Liver (tissue), 3 donors: ENCODE data around the gene MYLIP.

Source experiments
- EGR1 ChIP-seq, 2 donors: IDR thresholded peaks; 2 replicates each; pipeline ENCODE4 v1.6.1; 2016 to 2018; ENCODE audit warnings: antibody characterized with exemption in 2 of 2, low read depth in 2 of 2
- FOXA1 ChIP-seq: IDR thresholded peaks from 2 replicates; pipeline ENCODE4 v1.6.1; 2016; ENCODE audit warnings: antibody characterized with exemption
- RAD21 ChIP-seq, 2 donors: IDR thresholded peaks; 2 replicates each; pipeline ENCODE4 v1.6.1; 2016; ENCODE audit warnings: antibody characterized with exemption in 2 of 2, mild to moderate bottlenecking in 2 of 2
- TAF1 ChIP-seq: conservative IDR thresholded peaks from 2 replicates; pipeline ENCODE4 v1.6.1; 2016; ENCODE audit warnings: antibody characterized with exemption, mild to moderate bottlenecking
- TF ChIP-seq, protein P1 (sequence below): fragments of 150-350 bp; IDR thresholded peaks from 2 replicates; pipeline ENCODE4 v1.5.1; 2017; ENCODE audit warnings: improper control_type of control experiment, low read depth, low read length; ENCODE audit not compliant: missing input control
- TF ChIP-seq, protein P2 (sequence below): IDR thresholded peaks from 2 replicates; pipeline ENCODE4 v1.6.1; 2016; ENCODE audit warnings: antibody characterized with exemption
- TF ChIP-seq, protein P3 (sequence below): IDR thresholded peaks from 2 replicates; pipeline ENCODE4 v1.6.1; 2016; ENCODE audit warnings: antibody characterized with exemption, mild to moderate bottlenecking
- donor health status: healthy.
- donor health status: healthy.

DNA sequence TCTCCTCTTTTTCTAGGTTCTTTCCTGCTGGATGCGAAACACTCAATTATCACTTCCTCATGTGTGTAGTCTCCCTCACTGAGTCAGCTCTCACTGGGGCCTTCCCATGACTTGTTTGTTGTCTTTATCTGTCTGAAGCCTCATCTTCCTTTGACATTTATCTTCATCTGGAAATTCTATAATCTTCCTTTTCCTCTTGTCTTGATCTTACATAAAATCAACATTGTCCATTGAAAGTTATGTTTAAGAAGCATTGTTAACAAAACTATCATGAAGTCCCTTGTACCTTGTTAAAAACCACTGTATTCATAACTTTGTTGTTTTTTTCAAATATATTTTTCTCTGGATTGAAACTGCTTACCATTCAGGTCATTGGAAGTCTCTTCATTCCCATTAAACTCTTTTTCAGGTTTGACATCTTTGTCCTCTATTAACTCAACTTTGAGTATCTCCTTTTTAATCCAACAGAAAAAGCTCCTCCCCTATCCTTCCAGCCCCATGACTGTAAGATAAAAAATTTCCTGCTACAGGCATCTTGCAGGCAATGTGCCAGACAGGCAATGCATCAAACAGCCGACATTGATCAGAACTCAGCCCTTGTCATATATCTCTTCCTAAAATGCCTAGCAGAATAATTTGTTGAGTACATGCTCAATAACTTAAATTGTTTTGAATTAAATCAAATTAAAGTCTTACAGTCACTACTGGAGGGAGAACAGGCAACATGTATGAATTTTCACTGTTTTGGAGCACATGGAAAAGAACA lies 34.8 kb downstream of the MYLIP start:
- TF ChIP-seq, protein P1, sequence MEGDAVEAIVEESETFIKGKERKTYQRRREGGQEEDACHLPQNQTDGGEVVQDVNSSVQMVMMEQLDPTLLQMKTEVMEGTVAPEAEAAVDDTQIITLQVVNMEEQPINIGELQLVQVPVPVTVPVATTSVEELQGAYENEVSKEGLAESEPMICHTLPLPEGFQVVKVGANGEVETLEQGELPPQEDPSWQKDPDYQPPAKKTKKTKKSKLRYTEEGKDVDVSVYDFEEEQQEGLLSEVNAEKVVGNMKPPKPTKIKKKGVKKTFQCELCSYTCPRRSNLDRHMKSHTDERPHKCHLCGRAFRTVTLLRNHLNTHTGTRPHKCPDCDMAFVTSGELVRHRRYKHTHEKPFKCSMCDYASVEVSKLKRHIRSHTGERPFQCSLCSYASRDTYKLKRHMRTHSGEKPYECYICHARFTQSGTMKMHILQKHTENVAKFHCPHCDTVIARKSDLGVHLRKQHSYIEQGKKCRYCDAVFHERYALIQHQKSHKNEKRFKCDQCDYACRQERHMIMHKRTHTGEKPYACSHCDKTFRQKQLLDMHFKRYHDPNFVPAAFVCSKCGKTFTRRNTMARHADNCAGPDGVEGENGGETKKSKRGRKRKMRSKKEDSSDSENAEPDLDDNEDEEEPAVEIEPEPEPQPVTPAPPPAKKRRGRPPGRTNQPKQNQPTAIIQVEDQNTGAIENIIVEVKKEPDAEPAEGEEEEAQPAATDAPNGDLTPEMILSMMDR: no peak
- no peak for TF ChIP-seq TAF1
- TF ChIP-seq, protein P2, sequence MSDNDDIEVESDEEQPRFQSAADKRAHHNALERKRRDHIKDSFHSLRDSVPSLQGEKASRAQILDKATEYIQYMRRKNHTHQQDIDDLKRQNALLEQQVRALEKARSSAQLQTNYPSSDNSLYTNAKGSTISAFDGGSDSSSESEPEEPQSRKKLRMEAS: no peak
- no peak for TF ChIP-seq EGR1 (IDR thresholded peaks at IDR 0.05; ENCODE audit: low read depth in 2 of 2)
- TF ChIP-seq, protein P3, sequence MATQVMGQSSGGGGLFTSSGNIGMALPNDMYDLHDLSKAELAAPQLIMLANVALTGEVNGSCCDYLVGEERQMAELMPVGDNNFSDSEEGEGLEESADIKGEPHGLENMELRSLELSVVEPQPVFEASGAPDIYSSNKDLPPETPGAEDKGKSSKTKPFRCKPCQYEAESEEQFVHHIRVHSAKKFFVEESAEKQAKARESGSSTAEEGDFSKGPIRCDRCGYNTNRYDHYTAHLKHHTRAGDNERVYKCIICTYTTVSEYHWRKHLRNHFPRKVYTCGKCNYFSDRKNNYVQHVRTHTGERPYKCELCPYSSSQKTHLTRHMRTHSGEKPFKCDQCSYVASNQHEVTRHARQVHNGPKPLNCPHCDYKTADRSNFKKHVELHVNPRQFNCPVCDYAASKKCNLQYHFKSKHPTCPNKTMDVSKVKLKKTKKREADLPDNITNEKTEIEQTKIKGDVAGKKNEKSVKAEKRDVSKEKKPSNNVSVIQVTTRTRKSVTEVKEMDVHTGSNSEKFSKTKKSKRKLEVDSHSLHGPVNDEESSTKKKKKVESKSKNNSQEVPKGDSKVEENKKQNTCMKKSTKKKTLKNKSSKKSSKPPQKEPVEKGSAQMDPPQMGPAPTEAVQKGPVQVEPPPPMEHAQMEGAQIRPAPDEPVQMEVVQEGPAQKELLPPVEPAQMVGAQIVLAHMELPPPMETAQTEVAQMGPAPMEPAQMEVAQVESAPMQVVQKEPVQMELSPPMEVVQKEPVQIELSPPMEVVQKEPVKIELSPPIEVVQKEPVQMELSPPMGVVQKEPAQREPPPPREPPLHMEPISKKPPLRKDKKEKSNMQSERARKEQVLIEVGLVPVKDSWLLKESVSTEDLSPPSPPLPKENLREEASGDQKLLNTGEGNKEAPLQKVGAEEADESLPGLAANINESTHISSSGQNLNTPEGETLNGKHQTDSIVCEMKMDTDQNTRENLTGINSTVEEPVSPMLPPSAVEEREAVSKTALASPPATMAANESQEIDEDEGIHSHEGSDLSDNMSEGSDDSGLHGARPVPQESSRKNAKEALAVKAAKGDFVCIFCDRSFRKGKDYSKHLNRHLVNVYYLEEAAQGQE: no peak
- TF ChIP-seq RAD21 (IDR thresholded peaks at IDR 0.05): no peak
- no peak for TF ChIP-seq FOXA1
